Measurements from ENCODE around the gene MRGPRD.
"Not testable (repeated sequence)": the region's sequence is repeated elsewhere in the genome, so short reads cannot be mapped to it uniquely, and the experiment has no call there.

Gene MRGPRD

DNA sequence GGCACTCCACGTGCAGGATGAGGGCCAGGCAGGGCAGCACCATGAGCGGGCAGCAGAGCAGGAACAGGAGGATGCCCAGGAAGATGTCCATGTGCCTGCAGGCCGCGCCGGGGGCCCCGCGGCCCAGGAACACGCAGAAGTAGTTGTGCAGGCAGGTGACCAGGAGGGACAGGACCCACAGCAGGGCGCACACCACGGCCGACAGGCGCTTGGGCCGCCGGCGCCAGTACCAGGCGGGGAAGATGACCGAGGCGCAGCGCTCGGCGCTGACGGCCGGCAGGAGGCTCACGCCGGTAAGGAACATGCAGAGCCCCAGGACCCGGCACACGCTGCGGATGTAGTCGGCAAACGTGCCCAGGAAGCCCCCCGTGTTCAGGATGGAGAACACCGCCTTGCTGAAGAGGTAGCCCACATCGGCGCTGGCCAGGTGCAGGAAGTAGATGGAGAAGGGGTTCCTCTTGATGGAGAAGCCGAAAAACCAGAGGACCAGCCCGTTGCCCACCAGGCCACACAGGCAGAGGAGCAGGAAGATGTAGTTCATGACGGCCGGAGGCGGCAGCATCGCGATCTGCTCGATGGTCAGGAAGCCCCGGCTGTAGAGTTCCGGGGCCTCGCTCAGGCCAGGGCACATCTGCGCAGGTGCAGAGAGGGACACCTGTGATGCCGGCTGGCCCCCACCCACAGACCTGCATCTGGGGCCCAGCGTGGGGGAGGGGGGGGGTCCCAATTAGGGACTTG lies 25.0 kb upstream of the MRGPRD start:
- no peak for DNase-seq

DNA sequence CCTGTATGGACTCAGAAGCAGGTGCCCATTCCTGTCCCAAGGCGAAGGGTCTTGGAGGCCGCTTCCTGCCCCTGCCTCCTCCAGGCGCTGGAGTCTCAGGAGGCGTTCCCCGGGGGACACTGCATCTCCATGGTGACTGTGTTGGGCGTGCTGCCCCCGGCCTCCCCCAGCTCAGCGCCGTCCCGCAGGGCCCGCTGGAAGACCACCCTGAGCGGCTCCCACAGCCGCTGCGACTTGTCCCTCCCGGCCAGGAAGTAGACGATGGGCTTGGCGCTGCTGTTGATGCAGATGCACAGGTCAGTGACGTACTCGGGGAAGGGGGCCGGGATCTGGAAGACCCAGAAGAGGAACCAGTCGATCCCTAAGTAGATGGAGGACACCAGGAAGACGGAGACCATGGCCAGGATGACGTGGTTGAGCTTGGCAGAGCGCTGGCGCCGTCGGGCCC lies 24.4 kb upstream of the MRGPRD start:
- DNase-seq, result no peak

DNA sequence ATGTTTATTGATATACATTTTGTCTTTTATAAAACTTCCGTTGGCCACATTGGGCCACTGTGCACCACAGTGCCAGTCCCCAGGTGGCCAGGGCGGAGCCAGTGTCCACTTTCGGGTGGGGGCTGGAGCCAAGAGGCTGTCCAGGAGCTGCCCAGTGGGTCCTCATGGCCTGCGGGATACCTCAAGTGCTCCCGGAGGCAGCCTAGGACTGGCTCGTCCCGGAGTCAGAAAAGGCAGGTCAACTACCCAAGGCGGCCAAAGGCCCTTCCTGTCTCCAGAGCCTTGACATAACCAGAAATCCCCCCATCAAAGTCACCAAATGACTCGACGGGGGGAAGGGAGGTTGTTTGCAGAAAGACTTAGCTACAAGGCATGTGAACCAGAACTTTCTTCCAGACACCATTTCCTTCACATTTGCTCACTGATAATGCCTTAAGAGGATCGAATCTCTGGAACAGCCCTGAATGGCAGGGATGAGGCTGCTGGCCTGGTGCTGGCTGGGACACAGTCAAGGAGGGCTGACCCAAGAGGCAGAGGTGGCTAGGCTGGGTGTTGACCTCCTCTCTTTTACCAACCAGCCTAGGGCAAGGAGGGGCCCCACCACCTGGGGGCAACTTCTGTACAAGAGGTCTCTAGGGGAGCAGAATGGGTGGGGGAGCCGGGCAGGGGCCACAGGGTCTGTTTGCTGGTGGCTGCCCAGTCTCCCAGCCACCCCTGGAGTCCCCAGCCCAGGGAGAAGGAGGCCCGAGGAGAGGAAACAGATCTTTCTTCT lies 23.8 kb upstream of the MRGPRD start:
- DNase-seq, result no peak

DNA sequence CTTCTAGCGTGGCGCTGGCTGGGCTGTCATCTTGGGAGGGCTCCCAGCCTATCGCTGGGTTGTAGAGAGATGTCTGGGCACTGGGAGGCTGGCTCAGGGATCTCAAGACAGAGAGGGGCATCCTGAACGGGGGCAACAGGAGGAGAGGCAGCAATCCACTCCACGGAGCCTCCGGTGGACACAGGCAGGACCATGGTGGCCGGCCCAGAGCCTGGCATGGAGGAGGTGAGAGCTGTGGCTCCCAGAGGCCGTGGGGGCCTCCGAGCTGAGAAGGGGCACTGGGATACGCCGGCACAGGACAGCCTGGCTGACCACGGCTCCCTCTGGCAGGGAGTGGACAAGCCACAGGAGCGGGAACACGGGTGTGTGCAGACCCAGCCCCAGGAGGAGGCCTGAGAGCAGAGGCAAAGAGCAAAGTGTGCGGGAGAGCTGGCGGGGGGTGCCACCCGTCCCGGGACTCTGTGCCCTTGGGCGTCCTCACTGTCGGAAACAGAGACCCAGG lies 23.1 kb upstream of the MRGPRD start:
- no peak for DNase-seq

DNA sequence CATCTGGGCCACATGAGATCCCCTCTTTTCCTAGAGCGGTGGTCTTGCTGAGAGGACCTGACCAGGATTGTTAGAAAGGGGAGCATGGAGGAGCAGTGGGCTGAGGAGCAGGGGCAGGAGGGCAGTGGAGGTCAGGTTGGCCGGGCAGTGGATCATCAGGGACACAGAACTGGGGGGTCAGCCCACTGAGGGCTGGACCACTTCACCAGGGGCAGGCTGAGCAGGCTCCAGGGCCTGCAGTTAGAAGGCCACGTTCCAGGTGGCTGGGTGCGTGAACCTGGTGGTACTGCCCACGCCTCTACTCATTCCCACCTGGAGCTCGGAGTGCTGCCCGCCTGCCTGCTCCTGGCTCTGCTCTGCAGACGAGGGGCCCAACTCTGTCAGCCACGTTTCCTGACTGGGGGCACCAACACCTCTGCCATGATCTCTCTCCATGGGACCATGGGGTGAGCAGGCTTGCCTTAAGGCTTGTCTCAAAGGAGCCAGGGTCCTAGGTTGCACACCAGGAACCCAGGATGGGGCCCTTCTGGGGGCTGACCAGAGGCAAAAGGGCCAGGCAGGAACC lies 22.6 kb upstream of the MRGPRD start:
- DNase-seq, result no peak

DNA sequence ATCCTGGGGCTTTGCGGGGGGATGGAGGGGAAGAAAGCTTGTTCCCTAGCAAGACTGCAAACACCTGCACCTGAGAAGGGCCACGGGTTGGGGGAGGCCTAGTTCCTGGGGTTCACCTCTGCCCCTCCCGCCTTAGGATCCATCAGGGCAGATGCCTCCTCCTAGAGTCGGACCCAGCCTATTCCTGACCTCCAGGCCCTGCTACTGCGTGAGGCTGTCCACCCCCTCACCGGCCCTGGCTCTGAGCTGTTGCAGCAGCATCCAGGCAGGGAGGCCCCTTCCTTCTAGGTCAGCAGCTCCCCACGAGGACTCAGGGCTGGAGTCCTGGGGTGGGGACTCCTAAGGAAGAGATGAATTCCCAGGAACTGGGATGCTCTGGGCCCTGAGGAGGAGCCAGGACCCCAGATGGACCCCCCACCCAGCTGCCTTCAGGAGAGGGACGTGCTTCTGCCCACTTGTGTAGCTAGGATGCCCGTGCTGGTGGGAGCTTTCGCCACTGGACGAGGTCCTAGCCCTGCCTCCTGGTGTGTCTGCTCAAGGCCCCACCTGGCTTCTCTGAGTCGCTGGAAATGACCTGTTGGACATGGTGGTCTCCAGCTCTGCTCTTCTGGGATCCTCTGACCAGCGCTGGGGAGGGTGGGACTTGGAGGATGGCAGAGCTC lies 21.9 kb upstream of the MRGPRD start:
- no peak for DNase-seq

DNA sequence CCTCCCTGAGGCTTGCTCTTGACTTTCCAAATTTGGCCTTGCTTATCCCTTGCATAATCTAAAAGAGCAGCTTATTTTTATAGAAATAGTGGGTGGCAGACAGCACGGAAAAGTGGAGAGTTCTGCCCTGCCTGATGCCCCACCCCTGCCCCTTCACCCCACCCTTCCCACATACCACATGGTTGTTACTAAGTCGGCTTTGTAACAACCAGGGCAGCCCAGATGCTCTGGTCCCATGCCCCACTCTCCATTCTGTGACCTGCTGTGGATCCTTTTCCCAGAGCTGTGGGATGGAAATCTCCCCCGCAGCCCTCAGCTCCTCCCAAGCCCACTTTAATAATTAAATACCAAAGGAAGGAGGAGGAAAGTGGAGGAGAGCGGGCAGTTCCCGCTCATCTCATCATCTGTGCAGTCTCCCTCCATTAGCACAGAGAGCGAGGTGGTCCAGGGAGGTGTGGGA lies 21.4 kb upstream of the MRGPRD start:
- DNase-seq, result no peak

DNA sequence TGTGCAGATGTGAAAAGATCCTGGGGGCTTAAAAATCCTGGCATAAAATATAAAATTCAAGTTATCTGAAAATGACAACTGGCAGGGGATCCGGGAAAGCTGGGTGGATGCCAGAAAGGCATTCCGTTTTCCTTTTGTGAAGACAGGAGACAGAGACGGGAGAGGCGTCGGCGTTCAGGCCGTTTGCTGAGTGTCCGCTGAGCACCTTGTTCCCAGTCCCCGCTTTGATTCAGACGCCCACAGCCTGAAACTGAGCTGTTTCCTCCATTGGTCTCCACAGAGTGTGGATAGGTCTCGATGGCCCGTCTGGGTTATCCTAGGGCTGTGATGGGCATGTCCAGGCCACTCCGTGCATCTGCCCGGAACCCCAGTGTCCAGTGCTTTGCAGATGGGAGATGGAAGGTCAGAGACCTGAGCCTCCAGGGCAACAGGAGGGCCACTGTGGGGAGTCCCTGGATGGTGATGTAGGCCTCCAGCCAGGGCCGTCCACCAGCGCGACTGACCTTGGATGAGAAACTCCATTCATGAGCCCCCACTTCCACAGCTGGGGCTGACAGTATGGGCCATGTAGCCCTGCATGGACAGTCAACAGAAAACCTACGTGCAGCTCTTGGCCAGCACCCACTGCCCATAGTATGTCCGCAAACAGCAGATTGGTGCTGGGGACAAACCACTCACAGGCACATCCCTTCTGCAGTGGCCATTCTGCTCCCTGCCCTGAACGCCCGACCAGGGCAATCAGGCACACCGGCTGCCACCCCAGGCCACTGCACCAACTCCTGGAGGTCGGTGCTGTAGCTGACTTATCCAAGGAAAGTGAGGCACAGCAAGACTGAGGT lies 20.7 kb upstream of the MRGPRD start:
- no peak for DNase-seq

DNA sequence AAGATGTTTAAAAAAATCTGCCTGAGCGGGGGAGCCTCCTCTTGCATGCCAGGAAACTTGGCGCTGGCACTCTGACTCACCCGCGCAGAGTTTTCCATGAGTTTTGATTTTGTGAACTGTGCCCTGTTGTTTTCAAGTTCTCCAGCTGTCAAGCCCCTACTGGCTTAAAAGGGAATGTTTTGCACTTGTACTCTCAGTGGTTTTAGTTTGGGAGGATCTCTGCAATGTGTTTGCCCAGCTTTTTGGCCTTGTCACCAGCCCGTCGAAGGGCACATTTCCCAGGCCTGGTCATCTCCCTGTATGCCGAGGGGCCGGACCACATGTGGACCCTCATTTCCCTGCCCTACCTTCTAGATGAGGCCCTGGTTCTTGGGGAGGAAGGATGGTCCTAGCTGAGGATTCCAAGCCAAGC lies 20.1 kb upstream of the MRGPRD start:
- DNase-seq, result peak; percentile 29 to 56

DNA sequence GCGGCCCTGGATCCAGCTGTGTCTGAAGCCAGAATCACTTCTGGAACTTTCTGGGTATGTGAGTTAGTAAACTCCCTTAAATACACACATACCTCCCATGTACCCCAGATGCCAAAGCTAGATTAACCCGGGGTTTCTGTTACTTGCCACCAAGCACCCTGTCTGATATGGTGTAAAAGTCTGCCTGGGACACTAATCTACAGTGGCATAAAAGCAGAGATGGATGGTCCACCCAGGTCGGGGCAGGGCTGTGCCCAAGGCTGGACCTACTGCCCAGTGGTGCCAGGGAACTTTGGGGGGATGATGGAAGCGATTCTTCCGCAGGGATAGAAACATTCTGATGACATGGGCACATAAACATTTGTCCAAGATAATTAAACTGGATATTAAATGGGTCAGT lies 19.6 kb upstream of the MRGPRD start:
- DNase-seq, result no peak

DNA sequence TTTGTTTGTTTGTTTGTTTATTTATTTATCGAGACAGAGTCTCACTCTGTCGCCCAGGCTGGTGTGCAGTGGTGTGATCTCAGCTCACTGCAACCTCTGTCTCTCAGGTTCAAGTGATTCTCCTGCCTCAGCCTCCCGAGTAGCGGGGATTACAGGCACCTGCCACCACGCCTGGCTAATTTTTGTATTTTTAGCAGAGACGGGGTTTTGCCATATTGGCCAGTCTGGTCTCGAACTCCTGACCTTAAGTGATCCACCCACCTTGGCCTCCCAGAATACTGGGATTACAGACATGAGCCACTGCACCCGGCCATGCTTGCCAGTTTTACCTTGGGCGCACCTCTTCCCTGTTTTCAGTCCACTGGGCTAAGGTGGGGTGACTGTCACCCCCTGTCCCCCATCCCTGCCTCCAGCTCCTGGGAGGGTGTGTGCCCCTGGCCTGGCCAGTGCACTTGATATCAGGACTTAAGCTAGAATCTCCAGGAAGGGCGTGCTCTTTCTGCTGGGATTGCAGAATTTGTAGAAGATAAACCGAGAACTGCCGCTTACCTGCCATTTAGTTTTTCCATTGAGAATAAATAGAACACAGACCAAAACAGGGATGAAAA lies 19.1 kb upstream of the MRGPRD start:
- DNase-seq, result not testable (repeated sequence)

DNA sequence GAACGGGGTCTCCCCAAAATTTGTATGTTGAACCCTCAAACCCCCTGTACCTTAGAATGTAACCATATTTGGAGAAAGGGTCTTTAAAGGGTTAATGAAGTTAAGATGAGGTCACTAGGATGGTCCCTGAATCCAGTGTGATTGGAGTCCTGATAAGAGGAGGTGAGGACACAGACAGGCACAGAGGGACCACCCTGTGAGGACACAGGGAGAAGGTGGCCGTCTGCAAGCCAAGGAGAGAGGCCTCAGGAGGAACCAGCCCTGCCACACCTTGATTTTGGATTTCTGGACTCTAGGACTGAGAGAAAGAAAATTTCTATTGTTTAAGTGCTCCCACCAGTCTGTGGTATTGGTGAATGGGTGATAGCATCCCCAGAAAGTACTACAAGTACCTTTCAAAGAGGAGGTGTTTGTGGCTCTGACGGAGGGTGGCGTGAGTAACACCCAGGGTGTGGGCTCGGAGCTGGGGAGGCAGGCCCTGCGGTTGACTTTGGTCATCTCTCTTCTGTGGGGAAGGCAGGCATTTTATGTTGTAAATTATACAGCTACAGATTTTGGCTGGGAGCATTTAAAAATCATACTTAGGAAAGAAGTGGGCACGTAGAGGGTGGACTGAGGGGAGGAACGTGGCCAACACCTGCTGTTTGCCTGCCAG lies 18.4 kb upstream of the MRGPRD start:
- DNase-seq, result no peak

DNA sequence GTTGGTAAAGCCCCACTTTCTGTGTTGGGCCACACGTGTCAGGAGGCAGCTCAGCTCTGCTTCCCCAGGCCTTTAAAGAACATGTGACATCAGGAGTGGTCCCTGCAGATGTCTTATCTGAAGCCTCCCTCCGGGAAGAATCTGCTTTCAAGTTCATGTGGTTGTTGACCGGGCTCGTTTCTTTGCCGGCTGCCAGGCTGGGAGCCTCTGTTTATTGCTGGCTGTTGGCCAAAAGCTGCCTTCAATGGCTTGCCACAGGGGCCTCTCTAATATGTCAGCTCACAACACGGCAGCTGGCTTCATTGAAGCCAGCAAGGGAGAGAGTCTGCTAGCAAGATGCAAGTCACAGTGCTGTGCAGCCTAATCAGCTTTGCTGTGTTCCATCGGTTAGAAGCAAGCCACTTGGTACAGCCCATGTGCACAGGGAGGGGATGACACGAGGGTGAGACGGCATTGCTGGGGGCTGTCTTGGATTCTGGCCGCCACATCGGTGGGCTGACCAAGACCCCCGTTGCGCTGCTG lies 17.7 kb upstream of the MRGPRD start:
- peak; percentile 41 to 83 for DNase-seq

DNA sequence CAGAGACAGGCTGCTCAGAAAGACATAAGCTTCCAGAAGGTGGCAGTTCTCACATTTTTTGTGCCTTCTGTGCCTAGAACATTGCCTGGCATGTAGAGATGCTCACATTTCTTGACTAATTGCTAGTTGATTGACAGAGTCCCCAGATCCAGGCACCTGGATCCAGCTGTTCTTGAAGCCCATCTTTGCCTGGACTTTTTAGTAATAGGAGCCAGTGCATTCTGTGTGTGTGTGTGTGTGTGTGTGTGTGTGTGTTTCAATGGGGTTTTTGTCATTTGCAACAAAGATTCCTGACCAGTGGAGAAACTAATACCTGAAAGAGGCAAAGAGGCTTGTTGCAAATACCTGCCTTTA lies 17.2 kb upstream of the MRGPRD start:
- no peak for DNase-seq

DNA sequence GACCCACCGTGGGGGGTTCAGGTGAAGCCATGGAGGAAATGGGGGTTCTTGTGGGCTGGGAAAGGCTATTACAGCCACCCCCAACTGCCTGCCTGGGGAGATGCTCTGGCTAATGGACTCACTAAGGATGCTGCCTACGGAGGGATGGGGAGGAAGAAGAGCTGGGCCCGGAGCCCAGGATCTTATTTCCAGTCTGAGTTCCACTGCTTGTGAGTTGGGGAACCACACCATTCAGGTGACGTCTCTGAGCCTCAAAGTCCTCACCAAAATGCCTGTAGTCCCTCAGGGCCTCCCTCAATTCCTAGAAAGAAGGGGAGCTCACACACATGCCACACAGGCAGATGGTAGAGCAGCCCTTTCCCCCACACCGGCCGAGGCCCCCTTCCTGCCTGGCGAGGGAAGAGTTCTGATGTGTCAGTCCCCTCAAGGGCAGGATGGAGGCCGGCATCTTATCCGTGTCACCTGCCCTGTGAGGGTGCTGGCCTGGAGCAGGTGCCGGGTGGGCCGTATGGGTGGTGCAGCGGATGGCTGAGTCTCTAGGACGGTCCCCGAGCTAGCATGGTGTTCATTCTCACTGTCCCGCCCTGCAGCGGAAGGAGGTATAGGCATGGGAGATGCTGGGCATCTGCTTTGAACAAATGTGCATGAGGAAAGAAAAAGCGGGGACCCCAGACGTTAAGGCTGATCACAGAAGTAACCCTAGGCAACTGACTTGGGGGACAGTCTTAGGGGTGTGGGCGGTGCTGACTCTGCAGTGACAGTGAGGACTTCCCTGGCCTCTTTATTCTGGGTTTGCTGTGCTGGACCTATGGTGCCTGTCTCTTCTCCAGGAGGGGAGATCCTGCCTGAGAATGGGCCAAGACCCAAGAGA lies 16.6 kb upstream of the MRGPRD start:
- DNase-seq, result no peak

DNA sequence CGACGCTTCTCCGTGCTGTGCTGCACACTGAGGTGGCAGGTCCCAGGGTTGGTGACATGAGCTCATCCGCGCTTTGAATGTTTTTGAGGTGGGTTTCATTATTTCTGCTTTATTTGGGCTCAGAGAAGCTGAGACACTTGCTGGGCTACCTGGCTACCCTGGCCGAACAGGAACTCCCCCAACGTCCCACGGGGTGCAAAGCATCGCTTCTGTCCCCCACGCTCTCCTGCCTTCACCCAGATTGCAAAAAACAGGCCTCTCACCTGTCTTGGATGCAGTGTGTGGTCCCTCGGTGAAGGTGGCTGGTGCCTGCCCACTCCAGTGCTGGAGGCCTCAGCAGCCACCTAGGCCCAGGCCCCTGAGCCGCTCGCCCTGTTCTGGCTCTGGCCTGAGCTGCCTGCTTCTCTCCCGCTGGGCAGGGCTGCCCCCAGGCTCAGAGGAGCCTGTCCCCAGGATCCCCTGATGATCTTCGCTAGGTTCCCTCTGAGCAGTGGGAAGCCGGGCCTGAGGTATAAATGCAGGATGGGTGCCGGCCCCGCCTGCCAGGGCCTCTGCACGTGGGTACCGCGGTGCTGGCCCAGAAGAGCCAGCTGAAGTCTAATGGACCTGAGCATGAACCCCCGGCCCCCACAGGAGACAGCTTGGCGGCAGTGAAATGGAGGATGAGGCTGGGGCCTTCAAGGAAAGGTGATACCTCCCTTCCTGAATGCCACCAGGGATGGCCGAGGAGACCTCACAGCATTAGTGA lies 15.8 kb upstream of the MRGPRD start:
- no peak for DNase-seq

DNA sequence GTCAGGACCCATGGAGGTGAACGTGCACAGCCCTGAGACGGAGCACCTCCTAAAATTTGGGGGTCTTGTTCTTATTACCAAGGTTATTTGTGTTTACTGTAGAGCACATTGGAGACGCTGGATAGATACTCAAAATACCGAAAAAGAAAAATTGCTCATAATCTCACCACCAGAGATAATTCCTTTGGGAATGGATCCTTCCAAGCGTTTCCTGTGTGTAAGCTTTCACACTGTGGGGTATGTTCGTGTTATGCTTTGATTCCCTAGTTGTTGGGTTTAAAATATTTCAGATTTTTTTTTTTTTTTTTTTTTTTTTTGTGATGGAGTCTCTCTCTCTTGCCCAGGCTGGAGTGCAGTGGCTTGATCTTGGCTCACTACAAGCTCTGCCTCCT lies 14.1 kb upstream of the MRGPRD start:
- no peak for DNase-seq

DNA sequence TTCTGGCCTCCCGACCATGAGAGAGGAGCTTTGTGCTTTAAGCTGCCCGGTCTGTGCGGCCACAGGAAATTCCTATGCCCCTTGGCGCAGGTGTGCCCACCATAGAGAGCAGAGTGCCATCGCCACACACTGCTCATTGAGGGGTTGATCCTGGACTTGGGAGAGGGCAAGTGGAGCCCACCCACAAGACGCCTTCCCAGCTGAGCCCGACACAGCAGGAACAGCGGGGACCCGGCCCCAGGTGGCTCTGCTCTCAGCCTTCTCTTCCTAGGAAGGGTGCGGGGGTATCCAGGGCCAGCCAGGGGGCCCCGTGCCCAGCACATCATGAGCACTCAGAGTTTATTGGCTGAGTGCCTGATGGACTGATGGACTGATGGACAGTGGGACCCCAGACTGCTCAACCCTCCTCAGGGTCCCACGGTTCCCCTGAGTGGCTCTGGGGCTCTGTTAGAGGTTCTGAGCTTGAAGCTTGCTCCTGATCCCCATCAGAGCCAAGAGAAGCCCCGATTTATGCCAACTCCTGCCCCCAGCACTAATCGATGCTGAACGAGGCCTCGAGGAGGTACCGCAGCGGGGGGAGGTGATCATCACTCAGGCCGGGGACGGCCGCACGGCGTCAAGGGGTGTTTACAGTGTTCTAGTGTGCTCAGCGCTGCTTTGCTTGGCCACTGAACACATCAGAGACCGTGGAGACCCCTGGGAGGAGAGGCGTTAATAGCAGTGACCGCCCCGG lies 13.5 kb upstream of the MRGPRD start:
- DNase-seq, result no peak

DNA sequence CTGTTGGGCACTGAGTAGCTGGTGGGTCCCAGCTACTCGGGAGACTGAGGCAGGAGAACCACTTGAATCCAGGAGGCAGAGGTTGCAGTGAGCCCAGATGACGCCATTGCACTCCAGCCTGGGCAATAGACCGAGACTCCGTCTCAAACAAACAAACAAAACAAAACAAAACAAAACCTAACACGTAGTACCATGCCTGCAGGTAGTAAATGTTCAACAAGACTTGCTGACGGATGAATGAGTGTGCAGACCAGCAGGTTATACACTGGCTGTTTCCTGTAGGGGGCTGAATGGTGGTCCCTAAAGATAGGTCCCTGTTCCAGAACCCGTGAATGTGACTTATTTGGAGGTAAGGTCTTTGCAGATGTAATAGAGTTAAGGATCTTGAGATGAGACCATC lies 12.8 kb upstream of the MRGPRD start:
- no peak for DNase-seq
